Activated naive CD8-positive, alpha-beta T cell treated with anti-CD3 and anti-CD28 coated beads, Interleukin-2, amount 10 ng/mL, durations not matched to agents 7 days and 5 days (primary cell): Measurements from ENCODE around the gene ENGASE. TPM values are rescaled to one million over a fixed set of nuclear protein-coding genes. Genes with fewer than 3 reads are reported as not detected.

Experiments
- ATAC-seq: fragments of 150-1000 bp; cut with Tn5 transposase; one replicate; pipeline ENCODE4 v1.10.0; 2021; ENCODE audit warnings: low read depth, moderate library complexity
- POLR2A ChIA-PET: fragments of 350-600 bp; sonication (Branson Sonifier 250); formaldehyde crosslinking; loops from one replicate; lab custom pipeline; 2021; ENCODE audit warnings: antibody characterized with exemption; lab: Charles Lee
- DNase-seq: peaks from one replicate; pipeline ENCODE4 v3.0.0; 2021
- H3K27ac Mint-ChIP-seq: one replicate; pipeline ENCODE4 v1.8.0; 2022; ENCODE audit warnings: mild to moderate bottlenecking, mixed read lengths
- H3K27me3 Mint-ChIP-seq: one replicate; pipeline ENCODE4 v1.8.0; 2022; ENCODE audit warnings: mild to moderate bottlenecking, moderate library complexity, mixed read lengths
- H3K36me3 Mint-ChIP-seq: one replicate; pipeline ENCODE4 v1.8.0; 2021; ENCODE audit warnings: mild to moderate bottlenecking, mixed read lengths
- H3K4me1 Mint-ChIP-seq: one replicate; pipeline ENCODE4 v1.8.0; 2021; ENCODE audit warnings: mixed read lengths
- H3K4me3 Mint-ChIP-seq: one replicate; pipeline ENCODE4 v1.8.0; 2022; ENCODE audit warnings: mild to moderate bottlenecking, moderate library complexity, mixed read lengths
- H3K9me3 Mint-ChIP-seq: one replicate; pipeline ENCODE4 v1.8.0; 2021; ENCODE audit warnings: mixed read lengths
- total RNA-seq, 2 experiments: library from RNA; stranded (reverse); gene quantifications; one replicate each; pipeline ENCODE4 v1.2.3, GENCODE V29; 2021

The ENGASE gene
- total RNA-seq, 2 experiments from 2014 or later, result 72.8 to 78.2 TPM

DNA sequence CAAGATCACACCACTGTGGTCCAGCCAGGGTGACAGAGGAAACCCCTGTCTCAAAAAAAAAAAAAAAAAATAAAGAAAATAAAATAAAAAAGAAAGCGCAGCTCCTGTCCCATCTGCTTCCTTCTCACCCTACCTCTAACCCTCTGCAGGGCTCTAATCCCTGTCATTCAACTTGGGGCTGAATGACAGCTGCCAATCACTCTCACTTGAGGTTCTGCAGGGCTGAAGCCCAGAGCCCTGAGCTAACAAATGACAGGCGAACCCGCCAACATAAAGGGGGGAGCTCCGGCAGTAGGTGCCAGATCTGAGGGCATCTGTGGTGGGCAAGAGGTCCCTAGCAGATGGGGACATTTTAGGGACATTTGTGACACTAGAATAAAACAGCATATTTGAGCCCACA, 44.3 kb downstream of the ENGASE start:
- no peak overlapping the region for H3K4me3 Mint-ChIP-seq
- H3K36me3 Mint-ChIP-seq, result no peaks in the 10 kb centered on the region
- H3K4me1 Mint-ChIP-seq, result no peaks in the 10 kb centered on the region
- no peaks in the 10 kb centered on the region for H3K9me3 Mint-ChIP-seq
- POLR2A ChIA-PET, result no interaction called here
- DNase-seq (no peak), ATAC-seq (no peak)
- H3K27me3 Mint-ChIP-seq, result no peaks in the 10 kb centered on the region
- H3K27ac Mint-ChIP-seq, result no peak overlapping the region

DNA sequence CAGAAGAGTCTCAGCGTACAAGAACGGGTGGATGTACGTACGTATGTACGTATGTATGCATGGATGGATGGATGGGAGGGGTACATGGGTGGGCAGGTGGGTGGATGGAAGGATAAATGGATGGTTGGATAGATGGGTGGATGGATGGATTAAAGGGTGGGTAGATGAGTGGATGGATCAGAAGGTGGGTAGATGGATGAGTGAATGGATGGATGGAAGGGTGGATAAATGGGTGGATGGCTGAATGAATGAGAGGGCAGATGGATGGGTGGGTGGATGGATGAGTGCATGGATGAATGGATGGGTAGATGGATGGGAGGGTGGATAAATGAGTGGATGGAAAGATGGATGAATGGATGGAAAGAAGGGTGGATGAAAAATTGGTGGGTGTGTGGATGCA, 45.6 kb downstream of the ENGASE start:
- no peak overlapping the region for H3K27ac Mint-ChIP-seq
- no peaks in the 10 kb centered on the region for H3K27me3 Mint-ChIP-seq
- H3K9me3 Mint-ChIP-seq, result no peaks in the 10 kb centered on the region
- no peak for DNase-seq
- H3K36me3 Mint-ChIP-seq, result no peaks in the 10 kb centered on the region
- ATAC-seq, result no peak
- no peaks in the 10 kb centered on the region for H3K4me1 Mint-ChIP-seq
- no peak overlapping the region for H3K4me3 Mint-ChIP-seq
- POLR2A ChIA-PET, result no interaction called here

DNA sequence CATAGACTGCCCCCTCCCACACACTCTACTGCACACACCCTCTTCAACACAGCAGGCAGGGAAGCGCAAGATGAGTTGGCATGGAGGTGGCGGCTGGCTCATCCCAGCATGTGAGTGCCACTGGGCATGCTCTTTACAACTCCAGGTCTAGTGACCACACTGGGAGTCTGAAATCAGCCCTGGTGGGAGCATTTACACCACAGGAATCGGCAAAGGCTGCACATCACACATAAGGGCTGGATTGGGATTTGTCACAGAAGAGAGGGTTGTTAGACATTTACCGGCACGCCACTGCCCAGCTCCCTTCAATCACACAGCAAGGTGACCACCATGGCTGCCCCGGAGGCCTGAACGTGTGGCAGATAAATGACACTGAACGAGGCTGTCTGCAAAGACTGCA, 49.4 kb downstream of the ENGASE start:
- Mint-ChIP-seq H3K4me3 (no peak overlapping the region), H3K36me3 (no peaks in the 10 kb centered on the region), H3K27me3 (peaks cover 4% of the 10 kb centered on the region), H3K9me3 (no peaks in the 10 kb centered on the region), H3K4me1 (no peaks in the 10 kb centered on the region), H3K27ac (no peak overlapping the region)
- no peak for ATAC-seq
- DNase-seq, result no peak
- POLR2A ChIA-PET, result no interaction called here

DNA sequence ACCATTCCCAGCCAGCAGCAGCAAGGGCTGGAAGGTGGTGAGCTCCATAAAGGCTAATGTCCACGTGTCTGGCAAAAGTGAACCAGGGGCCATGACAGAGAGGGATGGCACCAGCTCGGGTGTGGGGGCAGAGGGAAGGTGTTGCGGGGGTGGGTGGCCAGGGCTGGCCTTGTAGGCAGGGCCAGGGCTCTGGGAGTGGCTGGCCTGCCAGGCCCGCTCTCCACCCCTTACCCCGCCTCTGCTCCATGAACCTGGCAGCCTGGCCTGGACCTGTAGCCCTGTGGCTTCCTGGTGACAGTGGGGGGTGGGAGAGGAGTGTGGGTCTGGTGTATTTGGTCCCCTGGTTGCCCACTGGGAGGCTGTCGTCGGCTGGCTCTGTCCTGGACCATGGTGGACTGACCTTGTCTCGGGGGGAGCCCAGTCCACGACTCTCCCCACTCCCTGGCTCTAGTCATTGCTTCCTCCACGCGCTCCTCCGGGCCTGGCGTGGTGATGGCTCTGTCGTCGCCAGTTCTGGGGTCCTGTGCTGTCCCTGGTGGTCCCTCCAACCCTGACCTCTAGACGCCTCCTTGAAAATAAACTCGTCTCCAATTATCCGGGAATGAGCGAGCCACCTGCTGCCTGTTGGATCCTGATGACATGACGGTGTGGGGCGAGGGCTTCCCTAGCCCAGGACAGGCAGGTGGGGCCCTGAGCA, 50.0 kb downstream of the ENGASE start:
- no peaks in the 10 kb centered on the region for H3K9me3 Mint-ChIP-seq
- H3K27me3 Mint-ChIP-seq, result peaks cover 4% of the 10 kb centered on the region
- ATAC-seq, result no peak
- no peaks in the 10 kb centered on the region for H3K36me3 Mint-ChIP-seq
- DNase-seq, result no peak
- no peak overlapping the region for H3K27ac Mint-ChIP-seq
- H3K4me3 Mint-ChIP-seq, result no peak overlapping the region
- no peaks in the 10 kb centered on the region for H3K4me1 Mint-ChIP-seq
- POLR2A ChIA-PET, result no interaction called here

DNA sequence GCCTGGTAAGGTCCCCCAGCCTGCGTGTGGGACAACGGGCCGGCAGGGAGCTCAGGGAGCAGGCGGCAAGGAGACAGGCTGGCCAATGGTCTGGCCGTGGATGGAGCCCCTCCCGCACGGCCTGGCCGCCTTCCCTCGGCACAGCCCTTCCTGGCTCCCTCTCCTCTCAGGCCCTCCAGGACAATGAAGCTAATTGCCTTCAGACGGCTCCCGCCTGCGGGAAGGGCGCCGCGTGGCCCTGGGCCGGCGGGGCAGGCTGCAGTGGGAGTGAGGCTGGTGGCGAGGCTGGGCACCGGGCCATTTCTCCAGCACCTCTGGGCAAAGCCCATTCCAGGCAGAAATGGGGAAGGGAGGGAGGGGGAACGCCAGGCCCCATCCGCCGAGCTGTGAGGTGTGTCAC, 50.9 kb downstream of the ENGASE start:
- no peak for DNase-seq
- Mint-ChIP-seq H3K36me3 (no peaks in the 10 kb centered on the region), H3K9me3 (no peaks in the 10 kb centered on the region), H3K4me3 (no peak overlapping the region), H3K27ac (no peak overlapping the region), H3K27me3 (peaks cover 4% of the 10 kb centered on the region), H3K4me1 (no peaks in the 10 kb centered on the region)
- POLR2A ChIA-PET, result interaction anchor here (0.6 kb wide), 1 partner anchor 116 kb away, joined by 3 read pairs; the partner anchor contains the start of gene CANT1
- no peak for ATAC-seq

DNA sequence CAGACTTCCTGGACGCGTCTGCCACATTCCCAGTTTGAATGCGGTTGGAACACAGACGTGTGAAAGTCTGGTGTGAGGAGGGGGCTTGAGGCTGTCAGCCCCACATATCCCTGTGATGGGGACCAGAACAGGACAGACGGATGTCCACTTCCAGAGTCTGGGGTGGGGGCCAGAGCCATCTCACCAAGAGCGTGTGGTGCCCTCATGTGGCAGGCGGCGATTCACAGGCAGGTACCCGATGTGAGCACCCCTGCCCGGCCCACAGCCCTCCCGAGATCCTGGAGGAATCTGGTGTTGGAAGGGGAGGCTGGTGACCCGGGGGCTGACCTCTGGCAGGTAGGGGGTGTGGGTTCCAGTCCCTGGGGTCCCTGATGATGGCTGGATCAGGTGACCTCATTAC, 51.5 kb downstream of the ENGASE start:
- Mint-ChIP-seq H3K36me3 (no peaks in the 10 kb centered on the region), H3K4me1 (no peaks in the 10 kb centered on the region), H3K27ac (no peak overlapping the region), H3K9me3 (no peaks in the 10 kb centered on the region), H3K4me3 (no peak overlapping the region), H3K27me3 (peaks cover 4% of the 10 kb centered on the region)
- POLR2A ChIA-PET, result no interaction called here
- DNase-seq, result no peak
- ATAC-seq, result no peak

DNA sequence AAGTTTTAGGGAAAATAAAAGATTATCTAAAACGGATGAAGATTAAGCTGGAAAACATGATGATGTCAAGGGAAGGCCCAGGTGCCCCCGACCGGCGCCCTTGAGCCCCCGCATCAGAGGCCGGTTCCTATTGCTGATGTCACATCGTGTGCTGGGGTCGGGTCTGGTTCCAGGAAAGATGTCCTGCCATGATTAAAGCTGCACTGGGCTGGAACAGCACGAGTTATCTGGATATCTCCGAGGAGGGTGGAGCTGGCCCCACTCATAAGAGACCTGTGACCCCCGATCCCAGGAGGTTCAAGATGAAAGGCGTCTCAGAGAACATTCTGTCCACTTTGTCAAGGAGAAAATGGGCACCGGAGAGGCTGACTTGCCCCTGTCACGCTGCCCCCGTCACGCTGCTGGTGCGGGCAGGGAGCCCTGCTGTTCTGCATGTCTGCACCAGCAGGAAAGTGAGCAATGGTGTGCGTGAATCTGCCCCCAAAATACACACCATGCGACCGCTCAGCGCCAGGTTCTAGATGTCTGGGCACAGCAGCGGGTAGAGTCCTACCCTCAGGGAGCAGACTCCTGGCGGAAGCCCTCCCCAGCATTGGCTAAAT, 53.0 kb downstream of the ENGASE start:
- H3K27ac Mint-ChIP-seq, result no peak overlapping the region
- DNase-seq (no peak), ATAC-seq (no peak)
- POLR2A ChIA-PET, result no interaction called here
- no peaks in the 10 kb centered on the region for H3K4me1 Mint-ChIP-seq
- no peaks in the 10 kb centered on the region for H3K9me3 Mint-ChIP-seq
- H3K36me3 Mint-ChIP-seq, result no peaks in the 10 kb centered on the region
- H3K4me3 Mint-ChIP-seq, result no peak overlapping the region
- peaks cover 4% of the 10 kb centered on the region for H3K27me3 Mint-ChIP-seq

DNA sequence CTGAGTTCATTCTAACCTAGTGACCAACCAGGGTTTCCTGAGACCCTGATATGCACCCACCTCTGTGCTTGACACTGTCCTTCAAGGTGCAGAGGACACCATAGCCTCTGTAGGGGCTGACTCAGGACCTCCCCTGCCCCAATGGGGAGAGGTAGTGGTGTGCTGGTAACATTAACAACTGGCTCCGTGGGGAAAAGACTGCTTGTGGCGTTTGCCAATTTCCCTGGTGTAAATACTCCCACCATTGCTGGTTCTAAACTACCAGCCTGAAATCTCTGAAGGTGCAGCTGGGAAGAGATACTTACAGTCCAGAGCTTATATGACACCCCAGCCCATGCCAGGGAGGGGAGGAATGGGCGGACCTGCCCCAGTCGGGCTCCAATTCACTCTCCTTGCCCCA, 54.9 kb downstream of the ENGASE start:
- POLR2A ChIA-PET, result no interaction called here
- H3K4me3 Mint-ChIP-seq, result no peak overlapping the region
- no peak overlapping the region for H3K27ac Mint-ChIP-seq
- H3K27me3 Mint-ChIP-seq, result peaks cover 4% of the 10 kb centered on the region
- ATAC-seq (no peak), DNase-seq (no peak)
- H3K9me3 Mint-ChIP-seq, result no peaks in the 10 kb centered on the region
- H3K36me3 Mint-ChIP-seq, result no peaks in the 10 kb centered on the region
- no peaks in the 10 kb centered on the region for H3K4me1 Mint-ChIP-seq

DNA sequence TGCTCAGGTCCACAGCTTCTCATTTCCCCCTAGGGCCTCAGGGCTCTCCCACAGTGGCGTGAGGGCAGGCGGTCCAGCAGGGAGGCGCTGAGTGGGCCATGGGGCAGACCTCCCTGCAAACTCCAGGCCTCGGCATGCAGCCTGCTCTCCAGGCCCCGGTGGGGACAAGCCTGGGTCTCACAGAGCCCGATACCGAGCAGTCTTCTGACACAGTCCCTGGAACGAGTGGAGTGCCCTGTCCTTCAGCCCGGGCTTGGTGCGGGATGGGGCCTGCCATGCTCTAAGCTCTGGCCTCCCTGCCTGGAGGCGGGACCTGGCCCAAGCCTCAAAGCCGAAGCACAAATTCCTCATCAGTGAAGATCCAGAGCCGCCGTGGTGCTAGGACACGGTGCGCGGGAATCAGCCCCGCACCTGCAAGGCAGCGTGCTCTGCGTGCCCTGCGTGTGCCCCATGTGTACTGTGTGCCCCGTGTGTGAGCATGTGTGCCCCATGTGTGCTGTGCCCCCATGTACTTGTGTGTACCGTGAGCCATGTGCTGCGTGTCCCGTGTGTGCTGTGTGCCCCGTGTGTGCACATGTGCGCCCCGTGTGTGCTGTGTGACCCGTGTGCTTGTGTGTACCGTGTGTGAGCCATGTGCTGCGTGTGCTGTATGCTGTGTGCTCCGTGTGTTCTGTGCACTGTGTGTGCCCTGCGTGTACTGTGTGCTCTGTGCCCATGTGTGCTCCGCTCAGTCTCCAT, 56.1 kb downstream of the ENGASE start:
- ATAC-seq (no peak), DNase-seq (no peak)
- Mint-ChIP-seq H3K9me3 (no peaks in the 10 kb centered on the region), H3K27me3 (peaks cover 4% of the 10 kb centered on the region), H3K4me1 (no peaks in the 10 kb centered on the region), H3K4me3 (no peak overlapping the region), H3K27ac (no peak overlapping the region), H3K36me3 (no peaks in the 10 kb centered on the region)
- POLR2A ChIA-PET, result no interaction called here

DNA sequence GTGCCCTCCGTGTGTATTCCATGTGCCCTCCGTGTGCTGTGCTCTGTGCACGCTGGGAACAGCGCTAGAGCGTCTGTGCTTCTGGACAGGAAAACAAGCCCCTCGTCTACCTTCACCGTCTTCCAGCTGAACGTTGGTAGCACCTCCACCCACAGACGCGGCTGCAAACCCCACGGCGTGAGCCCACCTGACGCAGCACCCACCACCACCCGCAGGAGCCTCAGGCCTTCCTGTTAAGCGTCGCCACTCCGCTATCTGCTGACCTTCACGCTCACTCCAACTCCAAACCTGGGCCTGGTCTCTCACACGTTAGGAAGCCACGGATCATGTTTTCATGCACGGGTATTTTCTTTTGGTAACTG, 56.6 kb downstream of the ENGASE start:
- DNase-seq (no peak), ATAC-seq (no peak)
- no peak overlapping the region for H3K4me3 Mint-ChIP-seq
- POLR2A ChIA-PET, result no interaction called here
- no peaks in the 10 kb centered on the region for H3K4me1 Mint-ChIP-seq
- no peak overlapping the region for H3K27ac Mint-ChIP-seq
- peaks cover 4% of the 10 kb centered on the region for H3K27me3 Mint-ChIP-seq
- H3K36me3 Mint-ChIP-seq, result no peaks in the 10 kb centered on the region
- no peaks in the 10 kb centered on the region for H3K9me3 Mint-ChIP-seq

DNA sequence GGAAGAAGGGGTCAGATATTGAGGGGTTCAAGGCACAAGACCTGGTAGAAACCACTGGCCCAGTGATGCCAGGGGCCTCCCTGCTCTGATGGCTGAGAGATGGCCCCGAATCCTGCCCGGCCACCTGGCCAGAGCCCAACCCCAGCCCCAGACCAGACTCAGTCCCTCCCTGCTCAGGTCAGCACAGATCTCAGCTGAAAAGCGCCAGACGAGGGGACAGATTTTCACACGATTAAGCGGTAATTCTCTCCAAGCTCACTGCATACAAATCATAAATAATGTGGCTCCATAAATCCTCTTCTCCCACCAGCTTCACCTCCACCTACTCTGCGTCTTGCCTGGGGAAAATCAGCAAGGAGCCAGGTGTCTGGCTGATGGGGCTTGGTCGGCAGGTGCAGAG, 57.1 kb downstream of the ENGASE start:
- no peak for ATAC-seq
- no peak overlapping the region for H3K27ac Mint-ChIP-seq
- H3K9me3 Mint-ChIP-seq, result no peaks in the 10 kb centered on the region
- H3K27me3 Mint-ChIP-seq, result peaks cover 4% of the 10 kb centered on the region
- no peak overlapping the region for H3K4me3 Mint-ChIP-seq
- POLR2A ChIA-PET, result no interaction called here
- no peaks in the 10 kb centered on the region for H3K4me1 Mint-ChIP-seq
- H3K36me3 Mint-ChIP-seq, result no peaks in the 10 kb centered on the region
- no peak for DNase-seq

DNA sequence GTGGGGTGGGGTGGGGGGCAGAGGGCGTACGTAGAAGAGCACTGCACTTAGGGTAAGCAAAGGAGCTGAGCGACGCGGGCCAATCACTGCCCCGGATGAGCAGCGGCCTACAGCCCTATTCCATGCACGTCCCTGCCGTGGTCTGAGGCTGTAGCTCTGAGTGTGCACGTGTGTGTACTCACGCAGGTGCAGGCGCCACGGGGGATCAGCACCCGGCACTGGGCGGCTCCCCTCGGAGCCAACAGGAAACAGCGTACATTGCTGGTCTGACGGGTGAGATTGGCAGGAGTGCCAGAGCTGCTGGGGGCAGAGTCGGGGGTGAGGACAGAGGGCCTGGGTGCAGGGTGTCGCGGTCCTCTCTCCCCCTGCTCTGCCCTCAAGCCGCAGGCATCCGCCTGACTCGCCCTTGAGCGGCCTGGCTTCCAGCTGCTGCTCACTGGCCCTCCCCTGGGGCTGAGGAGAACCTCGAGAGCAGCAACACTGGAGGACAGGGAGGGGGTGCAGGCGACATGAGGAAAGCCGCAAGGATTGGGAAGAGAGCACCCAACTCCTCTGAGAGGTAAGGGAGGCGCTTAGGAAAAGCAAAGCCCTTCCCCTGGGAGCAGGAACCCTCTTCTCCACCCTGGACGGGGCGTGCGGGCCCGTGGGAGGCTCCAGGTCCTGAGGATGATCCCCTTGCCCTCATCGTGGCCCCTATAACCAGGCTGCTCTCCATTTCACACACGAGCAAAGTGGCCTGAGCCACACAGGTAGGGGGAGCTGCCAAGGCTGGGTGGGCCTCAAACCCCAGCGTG, 57.8 kb downstream of the ENGASE start:
- DNase-seq (no peak), ATAC-seq (no peak)
- POLR2A ChIA-PET, result no interaction called here
- H3K27ac Mint-ChIP-seq, result no peak overlapping the region
- peaks cover 2% of the 10 kb centered on the region for H3K27me3 Mint-ChIP-seq
- no peak overlapping the region for H3K4me3 Mint-ChIP-seq
- H3K36me3 Mint-ChIP-seq, result no peaks in the 10 kb centered on the region
- no peaks in the 10 kb centered on the region for H3K9me3 Mint-ChIP-seq
- no peaks in the 10 kb centered on the region for H3K4me1 Mint-ChIP-seq

DNA sequence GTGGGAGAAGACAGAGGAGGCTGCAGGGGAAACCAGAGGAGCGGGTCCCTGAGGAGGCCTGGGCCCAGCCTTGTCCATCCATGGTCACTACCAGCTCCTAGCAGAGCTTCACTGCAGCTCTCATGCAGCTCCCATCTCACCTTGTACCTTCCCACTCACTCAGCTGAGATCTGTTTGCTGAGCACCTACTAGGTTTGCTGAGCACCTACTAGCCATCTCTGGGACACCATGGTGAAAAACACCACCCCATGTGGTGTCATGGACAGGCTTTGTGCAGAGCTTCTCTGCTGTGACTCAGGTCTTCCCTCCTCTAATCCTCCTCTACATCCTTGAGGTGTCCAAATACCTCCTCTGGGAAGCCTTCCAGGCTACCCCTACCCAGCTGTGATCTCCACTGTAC, 58.6 kb downstream of the ENGASE start:
- POLR2A ChIA-PET, result no interaction called here
- Mint-ChIP-seq H3K9me3 (peaks cover under 1% of the 10 kb centered on the region), H3K4me3 (no peak overlapping the region), H3K27ac (no peak overlapping the region), H3K36me3 (no peaks in the 10 kb centered on the region), H3K27me3 (no peaks in the 10 kb centered on the region), H3K4me1 (no peaks in the 10 kb centered on the region)
- ATAC-seq (no peak), DNase-seq (no peak)
